GM18907 (cell line): ENCODE data around the gene EIPR1.

Source experiments
- ATAC-seq: cut with Tn5 transposase; IDR thresholded peaks from one replicate; pipeline ENCODE4 v1.9.1; 2021; ENCODE audit warnings: mild to moderate bottlenecking, moderate library complexity; ENCODE audit not compliant: unreplicated experiment

The EIPR1 gene

GRCh38 chr2:3277748-3278520 lies 99.7 kb downstream of the EIPR1 start:
- ATAC-seq: no peak

GRCh38 chr2:3277050-3277747 lies 100.4 kb downstream of the EIPR1 start:
- no peak for ATAC-seq

GRCh38 chr2:3272761-3273160 lies 104.9 kb downstream of the EIPR1 start:
- no peak for ATAC-seq

GRCh38 chr2:3270095-3270478 lies 107.5 kb downstream of the EIPR1 start:
- no peak for ATAC-seq

GRCh38 chr2:3269425-3270094 lies 108.1 kb downstream of the EIPR1 start:
- no peak for ATAC-seq

GRCh38 chr2:3268705-3269029 lies 109.0 kb downstream of the EIPR1 start:
- ATAC-seq: no peak

- no peak for ATAC-seq
Measured at GRCh38 chr2:3267869-3268704, 109.5 kb downstream of the EIPR1 start.

GRCh38 chr2:3266925-3267867 lies 110.4 kb downstream of the EIPR1 start:
- ATAC-seq: no peak

GRCh38 chr2:3265981-3266924 lies 111.4 kb downstream of the EIPR1 start:
- no peak for ATAC-seq

- no peak for ATAC-seq
Measured at GRCh38 chr2:3265471-3265870, 112.1 kb downstream of the EIPR1 start.

GRCh38 chr2:3264010-3264744 lies 113.4 kb downstream of the EIPR1 start:
- ATAC-seq: no peak

- no peak for ATAC-seq
Measured at GRCh38 chr2:3263487-3263886, 114.1 kb downstream of the EIPR1 start.

- ATAC-seq: no peak
Measured at GRCh38 chr2:3262437-3263388, 114.9 kb downstream of the EIPR1 start.

- no peak for ATAC-seq
Measured at GRCh38 chr2:3261511-3261910, 116.1 kb downstream of the EIPR1 start.

GRCh38 chr2:3260959-3261358 lies 116.7 kb downstream of the EIPR1 start:
- ATAC-seq: no peak

GRCh38 chr2:3257826-3258225 lies 119.8 kb downstream of the EIPR1 start:
- no peak for ATAC-seq

- no peak for ATAC-seq
Measured at GRCh38 chr2:3257166-3257565, 120.5 kb downstream of the EIPR1 start.
